Right forelimb (tissue), 1 donor: ENCODE data around the gene SPATA13.
A peak's percentile ranks its signal among the peaks of the same experiment; 100 is the strongest.

Source experiments
- DNase-seq: peaks from one replicate; pipeline ENCODE4 v3.0.0-alpha.2; 2018

The SPATA13 gene

DNA sequence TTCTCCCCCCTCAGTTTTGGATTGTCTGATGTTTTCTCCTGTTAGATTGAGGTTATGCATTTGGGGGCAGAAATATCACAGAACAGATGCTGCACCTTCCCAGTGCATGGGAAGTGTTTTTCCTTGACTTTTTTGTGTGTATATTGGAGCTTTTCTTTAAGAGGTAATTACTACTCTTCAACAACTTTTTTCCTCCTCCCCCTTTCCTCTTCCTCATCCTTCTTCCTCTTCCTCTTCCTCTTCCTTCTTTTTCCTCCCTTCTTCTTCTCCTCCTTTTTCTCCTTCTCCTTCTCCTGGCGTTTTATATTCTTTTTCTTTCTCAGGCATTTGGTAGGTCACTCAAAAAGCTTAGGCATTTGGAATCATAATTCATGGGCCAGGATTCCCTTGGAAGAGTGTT lies 18.1 kb upstream of the SPATA13 start:
- no peak for DNase-seq

DNA sequence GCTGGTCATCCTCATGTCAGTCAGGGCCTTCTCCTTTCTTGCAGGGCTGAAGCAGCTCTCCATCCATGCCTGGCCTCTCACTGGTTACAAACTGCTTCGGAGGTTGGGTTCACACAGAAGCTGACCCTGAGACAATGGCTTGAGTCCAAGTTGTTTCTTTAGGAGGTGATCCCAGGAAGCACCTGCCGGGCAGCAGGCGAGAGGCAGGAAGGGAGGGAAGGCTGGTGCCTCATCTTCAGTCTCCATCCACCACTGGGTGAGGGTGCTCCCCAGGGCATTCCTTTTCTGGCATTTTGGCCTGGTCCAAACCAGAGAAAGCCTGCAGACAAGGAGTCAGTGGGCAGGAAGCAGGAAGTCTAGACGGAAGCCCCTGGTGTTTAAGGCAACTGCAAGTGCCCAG lies 17.6 kb upstream of the SPATA13 start:
- no peak for DNase-seq

DNA sequence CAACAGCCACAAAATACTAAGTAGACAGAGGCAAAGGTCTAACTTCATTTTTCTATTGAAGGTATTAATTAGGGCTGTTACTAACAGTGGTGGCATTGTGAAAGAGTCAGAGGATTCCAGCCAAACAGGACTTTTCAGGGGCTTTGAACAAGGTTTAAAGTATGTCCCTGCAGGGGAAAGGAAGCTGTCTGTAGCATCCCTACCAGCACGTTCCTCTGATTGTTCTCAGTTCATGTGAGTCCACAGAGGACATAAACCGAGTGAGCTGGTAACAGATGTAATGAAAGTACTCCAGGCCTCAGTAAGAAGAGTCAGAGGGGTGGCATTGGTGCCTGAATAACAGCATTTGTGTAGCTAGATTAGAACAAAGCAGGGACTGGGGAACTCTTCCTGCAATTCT lies 15.3 kb upstream of the SPATA13 start:
- DNase-seq, result no peak

DNA sequence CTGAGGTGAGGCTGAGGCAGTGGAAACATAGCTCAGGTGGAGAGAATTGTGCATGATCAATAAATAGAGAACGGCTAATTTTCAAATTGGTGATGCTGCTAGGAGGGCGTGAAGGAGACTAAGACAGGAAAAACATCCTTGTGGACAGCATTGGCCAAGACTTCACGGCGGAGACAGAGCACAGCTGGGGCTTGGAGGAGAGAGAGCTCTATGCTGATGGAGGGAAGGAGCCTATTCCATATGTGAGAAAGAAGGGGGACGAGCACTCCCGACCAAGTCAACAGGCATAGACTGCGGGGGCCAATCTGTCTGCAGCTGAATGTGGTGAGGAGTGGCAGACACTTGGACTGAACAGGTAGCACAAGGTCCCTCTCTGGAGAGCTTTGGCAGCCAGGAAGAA lies 14.8 kb upstream of the SPATA13 start:
- DNase-seq, result no peak

DNA sequence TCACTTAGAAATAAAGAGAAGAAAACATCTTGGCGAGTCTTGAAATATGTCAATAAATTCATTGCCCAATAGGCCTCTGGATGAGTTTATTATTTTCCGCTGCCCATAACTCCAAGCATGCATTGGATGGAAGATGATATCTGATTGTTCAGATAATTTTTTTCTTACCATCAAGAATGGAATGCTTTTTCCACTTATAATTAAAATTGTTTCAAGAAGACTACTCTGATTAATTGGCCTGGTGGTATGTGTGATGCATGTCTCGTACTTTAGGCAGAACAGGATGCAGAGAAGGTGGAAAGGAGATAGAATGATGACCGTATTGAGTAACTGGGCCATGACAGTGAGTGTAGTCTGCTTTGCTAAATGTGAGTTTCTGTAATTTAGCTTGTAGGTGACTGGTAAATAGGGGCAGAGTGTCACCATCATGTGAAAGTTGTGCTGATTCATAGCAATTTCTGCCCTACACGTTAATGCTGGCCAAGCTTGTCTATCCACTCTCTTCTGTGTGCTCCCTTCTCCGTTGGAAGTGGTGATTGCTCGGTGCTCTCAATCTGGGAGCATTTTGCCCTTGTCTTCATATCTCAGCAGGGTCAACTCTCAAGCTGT lies 13.5 kb upstream of the SPATA13 start:
- no peak for DNase-seq

DNA sequence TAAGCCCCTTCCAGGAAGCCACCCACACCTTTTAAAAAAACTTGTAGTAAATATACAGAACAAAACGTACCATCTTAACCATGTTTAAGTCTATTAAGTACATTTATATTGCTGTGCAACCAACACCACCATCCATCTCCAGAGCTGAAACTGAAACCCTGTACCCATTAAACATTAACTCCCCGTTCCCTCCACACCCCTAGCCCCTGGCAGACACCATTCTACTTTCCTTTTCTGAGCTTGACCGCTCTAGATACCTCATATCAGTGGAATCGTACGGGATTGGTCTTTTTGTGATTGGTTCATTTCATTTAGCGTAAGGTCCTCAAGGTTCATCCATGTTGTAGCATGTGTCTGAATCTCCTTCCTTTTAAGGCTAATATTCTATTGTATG lies 13.0 kb upstream of the SPATA13 start:
- no peak for DNase-seq

GRCh38 chr13:24148414-24149235 lies 11.9 kb upstream of the SPATA13 start:
- no peak for DNase-seq

GRCh38 chr13:24149246-24150032 lies 11.1 kb upstream of the SPATA13 start:
- DNase-seq, result no peak

DNA sequence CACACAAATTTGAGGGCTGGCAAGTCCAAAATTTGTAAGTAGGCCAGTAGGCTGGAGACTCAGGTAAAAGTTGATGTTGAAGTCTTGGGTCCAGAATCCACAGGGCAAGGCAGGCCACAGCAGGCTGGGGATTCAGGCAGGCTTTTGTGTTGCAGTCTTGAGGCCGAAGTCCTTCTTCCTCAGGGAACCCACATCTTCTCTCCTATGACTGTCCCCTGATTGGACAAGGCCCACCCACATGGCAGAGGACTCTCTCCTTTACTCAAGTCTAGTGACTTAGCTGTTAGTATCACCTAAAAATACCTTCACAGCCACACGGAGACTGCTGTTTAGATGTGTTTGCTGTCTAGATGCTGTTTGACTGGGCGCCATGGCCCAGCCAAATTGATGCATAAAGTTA lies 9.9 kb upstream of the SPATA13 start:
- no peak for DNase-seq

- no peak for DNase-seq
Observed at GRCh38 chr13:24151864-24152263, 8.7 kb upstream of the SPATA13 start.

- DNase-seq, result no peak
Observed at GRCh38 chr13:24152292-24153214, 8.0 kb upstream of the SPATA13 start.

GRCh38 chr13:24153347-24153746 lies 7.2 kb upstream of the SPATA13 start:
- DNase-seq, result no peak

- DNase-seq, result no peak
Observed at GRCh38 chr13:24153979-24154701, 6.4 kb upstream of the SPATA13 start.

GRCh38 chr13:24159357-24159756 lies 1.2 kb upstream of the SPATA13 start:
- no peak for DNase-seq

DNA sequence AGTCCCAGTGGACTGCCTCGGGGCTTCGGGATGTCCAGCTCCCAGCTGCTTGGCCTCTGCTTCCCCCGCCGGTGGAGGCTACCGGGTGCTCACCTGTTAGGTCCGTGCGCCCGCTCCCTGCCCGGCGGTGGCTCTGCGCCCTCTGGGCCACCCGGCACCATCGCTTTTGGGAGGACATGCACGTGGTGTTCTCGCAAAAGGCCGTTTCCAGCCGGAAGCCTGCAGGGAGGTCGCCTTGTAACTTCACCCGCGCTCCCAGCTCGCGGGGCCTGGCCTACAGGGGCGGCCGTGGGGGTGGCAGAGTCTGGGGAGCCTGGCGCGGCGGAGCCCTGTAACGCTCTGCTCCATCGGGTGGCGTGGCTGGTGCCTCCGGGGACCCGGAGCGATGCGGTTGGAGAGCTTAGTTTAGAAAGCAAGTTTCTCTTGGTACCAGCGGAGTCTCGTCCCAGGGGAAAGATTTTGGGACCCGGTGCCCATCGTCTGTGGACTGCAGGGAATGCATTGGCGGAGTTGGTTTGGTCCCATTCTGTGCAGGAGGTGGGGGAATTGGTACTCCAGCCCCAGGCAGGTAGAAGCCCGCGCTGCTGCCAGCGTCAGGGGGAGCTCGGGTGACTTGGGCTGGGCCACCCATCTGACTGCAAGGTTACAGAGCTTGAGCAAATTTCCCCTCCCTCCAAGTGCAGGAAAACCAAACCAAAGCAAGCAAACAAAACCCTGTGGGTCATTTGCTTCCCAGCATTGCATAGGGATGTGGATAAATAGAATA lies 673 bp downstream of the SPATA13 start:
- peak; percentile 56 for DNase-seq

DNA sequence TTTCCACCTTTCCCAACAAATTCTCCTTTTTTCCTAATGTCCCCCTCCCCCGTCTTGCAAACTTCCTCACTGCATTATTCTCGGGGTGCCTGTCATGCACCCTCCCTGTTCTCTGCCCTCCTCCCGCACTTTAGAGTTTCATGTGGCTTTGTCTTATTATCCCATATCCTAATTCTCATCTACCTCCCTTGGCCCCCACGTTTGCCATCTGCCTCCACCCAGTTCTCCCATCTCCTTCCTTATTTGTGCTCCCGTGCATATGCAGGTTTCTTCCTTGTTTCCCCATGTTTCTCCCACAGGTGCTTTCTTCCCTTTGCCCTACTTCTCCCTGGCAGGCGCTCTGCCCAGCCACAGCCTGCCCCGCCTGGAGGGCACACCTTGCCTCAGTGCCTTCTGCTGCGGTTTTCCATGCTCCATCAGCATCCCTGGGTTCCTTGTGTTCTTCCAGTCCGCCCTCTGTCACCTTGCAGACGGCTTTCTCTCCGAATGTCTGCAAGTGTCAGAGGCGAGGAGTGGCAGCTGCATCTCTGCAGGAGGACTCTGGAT lies 1.5 kb downstream of the SPATA13 start:
- no peak for DNase-seq

DNA sequence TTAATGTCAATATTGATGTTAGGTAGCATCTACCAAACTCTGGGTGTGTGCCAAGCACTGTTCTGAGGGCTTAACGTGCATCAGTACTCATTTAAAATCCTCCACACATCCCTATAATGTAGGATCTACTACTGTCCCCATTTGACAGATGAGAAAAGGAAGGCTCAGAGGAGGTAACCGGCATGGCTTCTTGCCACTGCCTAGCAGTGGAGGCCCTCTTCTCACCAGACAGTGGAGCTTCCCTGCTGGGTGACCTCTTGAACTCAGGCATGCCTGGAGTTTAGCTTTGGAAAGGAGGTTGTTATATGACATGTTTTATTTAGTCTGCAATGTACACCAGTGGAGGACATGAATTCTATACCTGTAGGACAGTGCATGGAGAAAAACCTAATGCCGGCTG lies 2.1 kb downstream of the SPATA13 start:
- DNase-seq, result no peak

- no peak for DNase-seq
Observed at GRCh38 chr13:24165746-24166145, 5.2 kb downstream of the SPATA13 start.

DNA sequence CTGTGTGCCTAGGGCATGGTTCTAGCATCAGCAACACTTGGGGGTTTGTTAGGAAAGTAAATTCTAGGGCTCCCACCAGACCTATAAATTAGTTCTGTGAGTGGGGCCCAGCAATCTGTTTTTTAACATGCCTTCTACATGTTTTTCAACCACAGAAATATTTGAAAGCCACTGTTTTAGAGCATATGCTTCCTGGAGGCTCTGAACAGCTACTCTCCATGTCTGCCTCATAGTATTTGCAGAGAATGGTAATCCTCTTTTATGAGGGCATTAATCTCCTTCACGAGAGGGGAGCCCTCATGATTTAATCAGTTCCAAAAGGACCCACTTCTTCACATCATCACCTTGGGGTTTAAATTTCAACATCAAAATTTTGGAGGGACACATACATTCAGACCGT lies 6.0 kb downstream of the SPATA13 start:
- DNase-seq, result no peak

- DNase-seq, result no peak
Observed at GRCh38 chr13:24167666-24168391, 7.3 kb downstream of the SPATA13 start.
